ENCODE results near the gene TNFAIP8L2.
A peak's percentile ranks its signal among the peaks of the same experiment; 100 is the strongest.
"Not testable (repeated sequence)": the region's sequence is repeated elsewhere in the genome, so short reads cannot be mapped to it uniquely, and the experiment has no call there.

Gene TNFAIP8L2

GRCh38 chr1:151146072-151146411, 10.4 kb upstream of the TNFAIP8L2 start:
- no peak for DNase-seq (ENCODE audit: low read depth in 3 of 3)

DNA sequence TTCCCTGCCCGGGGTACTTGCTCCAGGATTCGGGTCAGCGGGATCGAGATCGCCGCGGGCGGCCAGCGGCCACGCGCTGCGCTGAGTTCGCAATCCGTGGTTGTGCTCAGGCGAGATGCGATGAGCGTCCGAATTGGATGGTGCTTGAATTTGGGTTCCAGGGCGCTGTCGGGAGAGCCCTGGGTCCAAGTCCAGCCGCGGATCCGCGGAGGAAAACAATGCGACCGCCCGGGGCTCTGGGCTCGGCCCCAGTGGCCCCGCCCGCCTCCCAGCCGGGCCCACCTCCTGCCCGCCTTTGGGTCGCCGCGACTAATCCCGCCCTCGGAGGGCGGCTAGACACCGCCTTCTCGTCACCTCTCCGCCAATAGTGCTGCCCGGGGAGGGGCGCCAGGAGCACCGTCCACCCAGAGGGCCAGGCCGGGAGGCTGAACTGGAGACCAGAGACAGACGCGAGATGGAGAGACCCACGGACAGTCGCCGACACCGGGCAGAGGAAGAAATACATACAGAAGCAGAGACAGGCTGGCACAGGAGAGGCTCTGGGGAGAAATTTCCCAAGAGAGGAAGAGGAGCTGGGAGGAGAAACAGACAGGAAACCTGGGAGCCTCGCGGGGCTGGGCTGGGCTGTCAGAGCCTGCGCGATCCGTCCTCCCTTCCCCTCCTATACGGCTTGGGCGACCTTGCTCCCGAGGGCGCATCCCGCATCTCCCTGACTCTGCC, 9.9 kb upstream of the TNFAIP8L2 start, which contains the start of gene SEMA6C:
TSS of gene SEMA6C (minus strand) at position 220 of the 720 bp plus-strand sequence. CDS start 4,010 bp downstream, outside the sequence.
- DNase-seq (ENCODE audit: low read depth in 3 of 3): peak; percentile 69 to 77 (median 76)

GRCh38 chr1:151147132-151147503, 9.3 kb upstream of the TNFAIP8L2 start:
- no peak for DNase-seq (ENCODE audit: low read depth in 3 of 3)

GRCh38 chr1:151147665-151148064, 8.8 kb upstream of the TNFAIP8L2 start:
- DNase-seq (ENCODE audit: low read depth in 3 of 3): no peak

GRCh38 chr1:151157067-151157531, 650 bp downstream of the TNFAIP8L2 start:
- peak in 1 of 3 experiments; percentile 35 for DNase-seq (ENCODE audit: low read depth in 3 of 3)

GRCh38 chr1:151158326-151158725, 1.9 kb downstream of the TNFAIP8L2 start:
- DNase-seq (ENCODE audit: low read depth in 3 of 3): peak in 1 of 3 experiments; percentile 18

GRCh38 chr1:151158751-151159251, 2.4 kb downstream of the TNFAIP8L2 start:
- no peak for DNase-seq (ENCODE audit: low read depth in 3 of 3)

GRCh38 chr1:151159373-151159772, 2.9 kb downstream of the TNFAIP8L2 start:
- no peak for DNase-seq (ENCODE audit: low read depth in 3 of 3)

- DNase-seq (ENCODE audit: low read depth in 3 of 3): no peak
Measured at GRCh38 chr1:151164732-151165280, 8.4 kb downstream of the TNFAIP8L2 start.

- DNase-seq (ENCODE audit: low read depth in 3 of 3): no peak
Measured at GRCh38 chr1:151165281-151165737, 8.9 kb downstream of the TNFAIP8L2 start.

DNA sequence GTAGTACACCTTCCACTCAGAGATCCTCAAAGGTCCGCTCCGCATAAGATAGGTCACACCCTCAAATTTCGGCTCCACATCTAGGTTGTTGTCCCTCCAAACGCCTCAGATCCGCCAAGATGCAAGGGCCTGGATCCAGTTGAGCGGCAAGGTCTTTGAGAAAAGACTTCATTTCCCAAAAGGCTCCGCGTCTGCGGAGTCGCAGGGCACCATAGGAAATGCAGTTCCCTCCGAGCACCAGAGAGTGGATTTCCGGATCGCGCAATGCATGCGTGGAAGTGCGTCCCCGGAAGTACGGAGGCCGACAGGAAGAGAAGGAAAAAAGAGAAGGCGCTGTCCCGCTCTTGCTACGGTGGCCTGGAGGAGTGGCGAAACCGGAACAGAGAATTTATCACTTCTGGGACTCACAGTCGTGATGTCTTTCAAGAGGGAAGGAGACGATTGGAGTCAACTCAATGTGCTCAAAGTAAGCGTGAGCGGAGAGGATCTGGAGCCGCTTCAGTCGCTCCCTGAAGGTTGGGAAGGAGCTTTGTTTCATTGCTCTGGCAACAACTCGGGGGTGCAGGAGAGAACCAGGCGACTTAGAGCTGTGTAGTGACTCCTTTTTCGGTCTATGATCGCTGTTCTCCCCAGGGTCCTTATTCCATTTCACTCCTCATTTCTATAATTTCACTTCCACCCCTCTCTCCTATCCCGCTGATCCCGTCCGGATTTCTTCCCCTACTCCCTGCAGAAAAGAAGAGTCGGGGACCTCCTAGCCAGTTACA, 9.5 kb downstream of the TNFAIP8L2 start, which contains the start of the genes LYSMD1 and SCNM1:
TSS of gene LYSMD1 (minus strand) at position 165 of the 767 bp plus-strand sequence. CDS start 644 bp downstream, outside the sequence.
TSS of gene SCNM1 (plus strand) at position 407 of the 767 bp plus-strand sequence. CDS start at position 416, 9 bp downstream.
- peak; percentile 80 to 91 (median 90) for DNase-seq (ENCODE audit: low read depth in 3 of 3)

- DNase-seq (ENCODE audit: low read depth in 3 of 3): no peak
Measured at GRCh38 chr1:151166505-151166956, 10.1 kb downstream of the TNFAIP8L2 start.

GRCh38 chr1:151167116-151167515, 10.7 kb downstream of the TNFAIP8L2 start:
- no peak for DNase-seq (ENCODE audit: low read depth in 3 of 3)

DNA sequence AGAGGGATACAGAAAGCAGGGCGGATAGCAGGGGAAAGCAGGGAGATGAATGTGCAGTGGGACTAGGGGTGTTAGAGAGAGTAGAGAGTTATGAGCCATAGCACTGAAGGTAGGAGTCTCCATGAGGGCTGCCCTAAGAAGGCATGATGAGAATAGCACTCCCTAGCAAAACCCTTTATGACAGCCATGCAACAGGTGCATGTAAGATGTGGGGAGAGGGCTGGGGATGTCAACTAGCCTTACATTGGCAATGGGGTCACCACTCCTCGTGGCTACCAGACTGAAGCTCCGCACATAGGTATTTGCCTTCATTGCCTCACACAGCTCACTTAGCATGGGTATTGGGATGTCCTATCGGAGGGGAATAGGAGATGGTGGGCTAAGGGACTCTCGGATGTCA, 14.7 kb downstream of the TNFAIP8L2 start:
- no peak for DNase-seq (ENCODE audit: low read depth in 3 of 3)

GRCh38 chr1:151175041-151175741, 18.7 kb downstream of the TNFAIP8L2 start:
- no peak for DNase-seq (ENCODE audit: low read depth in 3 of 3)

DNA sequence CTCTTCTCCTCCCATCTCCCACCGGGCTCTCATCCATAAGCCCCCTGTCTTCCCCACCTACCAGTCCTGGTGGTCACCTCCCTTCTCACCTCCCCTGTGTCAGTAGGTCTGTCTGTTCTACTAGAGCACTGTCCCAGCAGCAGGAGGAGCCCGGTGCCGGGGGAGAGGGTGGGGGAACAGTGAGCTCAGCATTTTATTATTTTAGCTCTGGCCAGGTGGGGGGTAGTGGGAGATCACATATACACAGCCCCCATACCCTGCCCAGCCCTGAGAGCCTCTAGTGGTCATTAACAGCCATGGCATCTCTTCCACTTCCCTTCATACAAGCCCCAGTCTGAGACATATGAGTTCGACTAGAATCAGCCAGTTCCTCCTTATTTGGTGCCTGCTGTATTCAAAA, 19.4 kb downstream of the TNFAIP8L2 start, which contains the start of gene TMOD4:
TSS of gene TMOD4 (minus strand) at position 119 of the 400 bp plus-strand sequence. CDS start 1,106 bp downstream, outside the sequence.
- no peak for DNase-seq (ENCODE audit: low read depth in 3 of 3)

- no peak for DNase-seq (ENCODE audit: low read depth in 3 of 3)
Measured at GRCh38 chr1:151176514-151177045, 20.1 kb downstream of the TNFAIP8L2 start.

DNA sequence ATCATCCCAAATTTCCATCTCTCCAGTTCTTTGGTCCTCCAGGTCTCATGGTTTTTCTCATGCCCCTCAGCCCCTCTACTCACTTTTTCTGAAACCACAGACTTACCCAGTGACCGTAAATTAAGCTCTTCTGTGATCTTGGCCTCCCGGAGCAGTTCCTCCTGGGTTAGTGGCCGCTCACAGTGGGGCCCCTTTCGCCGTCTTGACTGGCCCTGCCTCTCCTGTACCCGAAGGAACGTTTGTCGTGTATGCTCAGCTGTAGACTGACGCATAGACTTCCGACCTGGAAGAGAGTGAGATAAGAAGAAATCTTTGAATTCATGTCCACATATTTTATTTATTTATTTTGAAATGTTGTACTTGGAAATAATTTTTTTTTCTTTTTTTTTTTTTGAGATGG, 27.8 kb downstream of the TNFAIP8L2 start:
- no peak for DNase-seq (ENCODE audit: low read depth in 3 of 3)

DNA sequence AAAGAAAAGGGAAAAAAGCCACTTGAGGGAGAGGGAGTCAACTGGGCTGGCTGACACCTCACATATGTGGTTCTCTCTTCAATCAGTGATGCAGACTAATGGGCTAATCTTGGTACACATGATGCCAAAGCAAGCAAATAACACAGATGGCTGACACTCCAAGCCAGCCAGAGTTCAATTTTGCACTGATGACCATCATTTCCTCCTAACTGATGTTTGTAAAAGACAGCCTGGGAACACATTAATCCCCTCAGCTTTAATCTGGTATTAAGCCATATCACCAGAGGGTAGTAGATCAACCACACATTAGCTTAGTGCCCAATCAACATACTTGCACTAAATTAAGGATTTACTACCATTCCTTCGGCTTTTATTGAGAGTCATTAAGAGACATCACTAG, 30.8 kb downstream of the TNFAIP8L2 start:
- no peak for DNase-seq (ENCODE audit: low read depth in 3 of 3)

GRCh38 chr1:151188667-151189066, 32.2 kb downstream of the TNFAIP8L2 start:
- not testable (repeated sequence) for DNase-seq (ENCODE audit: low read depth in 3 of 3)
